GM21576 (cell line): Measurements from ENCODE around the gene SLC41A3.
"Not testable (repeated sequence)": the region's sequence is repeated elsewhere in the genome, so short reads cannot be mapped to it uniquely, and the experiment has no call there.

Source experiments
- ATAC-seq: cut with Tn5 transposase; IDR thresholded peaks from one replicate; pipeline ENCODE4 v1.9.1; 2021; ENCODE audit warnings: mild to moderate bottlenecking, moderate library complexity; ENCODE audit not compliant: unreplicated experiment

SLC41A3 gene

GRCh38 chr3:126084768-126085180, 850 bp upstream of the SLC41A3 start:
- ATAC-seq, result no peak

GRCh38 chr3:126083511-126083912, 412 bp downstream of the SLC41A3 start:
- peak; percentile 42 for ATAC-seq

- no peak for ATAC-seq
Observed at GRCh38 chr3:126083138-126083445, 832 bp downstream of the SLC41A3 start.

GRCh38 chr3:126082362-126083137, 1.4 kb downstream of the SLC41A3 start:
- ATAC-seq, result no peak

- no peak for ATAC-seq
Observed at GRCh38 chr3:126081618-126082361, 2.1 kb downstream of the SLC41A3 start.

- ATAC-seq, result no peak
Observed at GRCh38 chr3:126080970-126081369, 3.0 kb downstream of the SLC41A3 start.

- no peak for ATAC-seq
Observed at GRCh38 chr3:126078866-126079265, 5.1 kb downstream of the SLC41A3 start.

- ATAC-seq, result no peak
Observed at GRCh38 chr3:126077754-126078153, 6.2 kb downstream of the SLC41A3 start.

GRCh38 chr3:126076140-126076539, 7.8 kb downstream of the SLC41A3 start:
- ATAC-seq, result no peak

- ATAC-seq, result no peak
Observed at GRCh38 chr3:126070146-126070545, 13.8 kb downstream of the SLC41A3 start.

- no peak for ATAC-seq
Observed at GRCh38 chr3:126067959-126068358, 16.0 kb downstream of the SLC41A3 start.

GRCh38 chr3:126066676-126067075, 17.2 kb downstream of the SLC41A3 start:
- not testable (repeated sequence) for ATAC-seq

- no peak for ATAC-seq
Observed at GRCh38 chr3:126065876-126066275, 18.0 kb downstream of the SLC41A3 start.

- no peak for ATAC-seq
Observed at GRCh38 chr3:126064627-126065258, 19.2 kb downstream of the SLC41A3 start.

GRCh38 chr3:126063358-126063965, 20.5 kb downstream of the SLC41A3 start:
- ATAC-seq, result no peak

GRCh38 chr3:126061301-126062032, 22.5 kb downstream of the SLC41A3 start:
- ATAC-seq, result no peak

GRCh38 chr3:126060613-126061145, 23.2 kb downstream of the SLC41A3 start:
- no peak for ATAC-seq

- ATAC-seq, result no peak
Observed at GRCh38 chr3:126058666-126059065, 25.3 kb downstream of the SLC41A3 start.

- no peak for ATAC-seq
Observed at GRCh38 chr3:126057936-126058335, 26.0 kb downstream of the SLC41A3 start.

- ATAC-seq, result no peak
Observed at GRCh38 chr3:126057501-126057819, 26.5 kb downstream of the SLC41A3 start.
